ENCODE data around the gene CLDN3. TPM values are rescaled to one million over a fixed set of nuclear protein-coding genes. Genes with fewer than 3 reads are reported as not detected.

The CLDN3 gene
- total RNA-seq, 1 experiment from 2014 or later, result 16.5 TPM

DNA sequence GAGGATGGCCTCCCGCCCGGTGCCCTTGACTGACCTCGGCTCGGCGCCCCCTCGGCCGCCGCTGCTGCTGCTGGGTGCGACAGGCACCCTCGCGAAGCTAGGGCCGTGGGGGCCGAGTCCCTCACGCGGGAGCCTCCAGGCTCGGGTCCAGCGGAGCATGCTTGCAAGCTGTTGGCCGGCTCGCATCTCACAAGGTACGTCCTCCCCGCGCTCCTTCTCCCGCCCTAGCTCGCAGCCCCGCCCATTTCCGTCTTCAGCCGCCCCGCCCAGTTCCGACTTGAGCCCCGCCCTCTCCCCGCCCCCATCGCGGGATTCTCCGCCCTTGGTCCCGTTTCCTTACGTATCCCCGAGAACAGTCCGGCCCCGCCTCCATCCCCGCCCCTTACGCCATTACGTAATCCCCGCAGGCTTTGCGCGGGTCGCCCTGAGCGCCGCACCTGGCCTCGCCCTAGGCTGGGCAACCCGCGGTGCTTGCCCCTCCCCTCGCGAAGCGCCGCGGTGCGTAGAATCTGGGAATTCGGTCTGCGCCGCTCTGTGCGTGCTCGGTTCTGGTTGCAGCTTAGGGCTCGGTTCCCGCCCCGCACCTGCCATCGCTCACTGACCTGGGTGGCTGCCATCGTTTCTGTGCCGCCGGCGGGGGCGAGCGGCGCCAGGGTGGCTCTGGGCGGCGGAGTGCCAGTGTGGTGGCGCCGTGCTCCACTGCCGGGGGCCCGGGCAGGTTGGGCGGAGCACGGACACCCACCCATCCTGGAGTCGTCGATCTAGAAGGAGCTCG is 31.3 kb downstream of the CLDN3 start, which contains the start of gene ABHD11:
Gene ABHD11, minus strand, starts transcription at position 191 of the 775 bp plus-strand sequence. Its CDS starts 32 bp downstream, at position 159.
- peak within 1 kb of the TSS; percentile 97 for H4K91ac ChIP-seq (ENCODE audit: insufficient read length, low read depth, low read length)
- peaks cover 8% of the 10 kb centered on the region; the same call in 1 of the 2 replicates for H3K4me1 ChIP-seq (ENCODE audit: insufficient read depth, low read length)
- no peak within 1 kb of the TSS for H3K27ac ChIP-seq (ENCODE audit: insufficient read length, low read depth, low read length)
- H3K79me1 ChIP-seq (ENCODE audit: insufficient read depth, low read depth, low read length, poor library complexity, severe bottlenecking), result no peaks in the 10 kb centered on the region
- peaks cover 10% of the 10 kb centered on the region for H3K23me2 ChIP-seq (ENCODE audit: insufficient read length, low read depth, low read length, poor library complexity, severe bottlenecking)
- peak within 1 kb of the TSS; percentile 93 to 96 for H3K4me3 Mint-ChIP-seq
- H3K18ac ChIP-seq (ENCODE audit: insufficient read length, low read depth, low read length), result peak within 1 kb of the TSS; percentile 98
- peaks cover 0 to 2% of the 10 kb centered on the region in 2 experiments; a peak in 1 of 5 replicates for H3K9me3 Mint-ChIP-seq
- no peaks in the 10 kb centered on the region for H4K20me1 ChIP-seq (ENCODE audit: control insufficient read depth, insufficient read depth, insufficient read length)
- no peaks in the 10 kb centered on the region for H3K79me2 ChIP-seq (ENCODE audit: insufficient read depth, low read length)
- TF ChIP-seq CTCF (conservative IDR thresholded peaks at IDR 0.05), result no peak
- peak within 1 kb of the TSS; percentile 96 to 99 (median 99) for H3K27ac Mint-ChIP-seq
- peak; percentile 98 for DNase-seq
- H4K5ac ChIP-seq (ENCODE audit: insufficient read length, low read depth, low read length), result peak within 1 kb of the TSS; percentile 24
- no peak within 1 kb of the TSS for H4K8ac ChIP-seq (replicated peaks; ENCODE audit: insufficient read length, low read depth, low read length)
- H3K9ac ChIP-seq (ENCODE audit: extremely low read depth, insufficient read length, low read length), result peak within 1 kb of the TSS; percentile 76
- peak within 1 kb of the TSS; percentile 56 for H3K4me2 ChIP-seq (ENCODE audit: insufficient read depth, insufficient read length, low read length)
- no peak within 1 kb of the TSS for H3K56ac ChIP-seq (ENCODE audit: insufficient read length, low read depth, low read length)
- no peaks in the 10 kb centered on the region for H3K9me3 ChIP-seq (ENCODE audit: control insufficient read depth, low read depth, low read length)
- peak within 1 kb of the TSS; percentile 44 for H2AK5ac ChIP-seq (ENCODE audit: insufficient read length, low read length)
- H2AFZ ChIP-seq (ENCODE audit: low read length), result no peak within 1 kb of the TSS
- H3K23ac ChIP-seq (ENCODE audit: insufficient read length, low read depth, low read length), result no peak within 1 kb of the TSS
- peak within 1 kb of the TSS; percentile 53 for H2BK12ac ChIP-seq (ENCODE audit: insufficient read length, low read depth, low read length)
- H3K27me3 Mint-ChIP-seq (ENCODE audit: low read depth), result peaks cover 15% of the 10 kb centered on the region
- H3K4ac ChIP-seq (ENCODE audit: low read depth, low read length), result peak within 1 kb of the TSS; percentile 61; the same call in 1 of the 2 replicates
- H2BK5ac ChIP-seq (ENCODE audit: insufficient read length, low read length), result no peak within 1 kb of the TSS
- no peak within 1 kb of the TSS for H2BK120ac ChIP-seq (ENCODE audit: low read depth, low read length, poor library complexity, severe bottlenecking)
- H2BK15ac ChIP-seq (ENCODE audit: low read depth, low read length), result no peak within 1 kb of the TSS
- H3T11ph ChIP-seq (ENCODE audit: low read length), result no peak within 1 kb of the TSS
- no peaks in the 10 kb centered on the region; the same call in 1 of the 2 replicates for H3K27me3 ChIP-seq (ENCODE audit: insufficient read depth, low read length)
- no peak within 1 kb of the TSS for H2BK20ac ChIP-seq (ENCODE audit: low read depth, low read length, poor library complexity, severe bottlenecking)
- no CpG with 5 or more reads among the region's 84 CpGs for WGBS (ENCODE audit: extremely low coverage, insufficient read length, low lambda C conversion rate)
- H3K36me3 Mint-ChIP-seq (ENCODE audit: insufficient read depth in 1 of 3, low read depth in 3 of 3), result peaks cover 6 to 23% (median 20%) of the 10 kb centered on the region in 3 experiments
- H3K4me1 Mint-ChIP-seq, result peaks cover 33 to 48% of the 10 kb centered on the region in 2 experiments
- H3K14ac ChIP-seq (ENCODE audit: insufficient read depth, low read length), result peak within 1 kb of the TSS; percentile 97
